ENCODE data around the gene SEL1L. TPM values are rescaled to one million over a fixed set of nuclear protein-coding genes. Genes with fewer than 3 reads are reported as not detected.
A peak's percentile ranks its signal among the peaks of the same experiment; 100 is the strongest.

Gene SEL1L
- total RNA-seq, 3 donors from 2014 or later: 53.7 to 84.3 (median 65.9) TPM

- Histone ChIP-seq H3K4me1 (no peaks in the 10 kb centered on the region), H3K9me3 (no peaks in the 10 kb centered on the region), H3K27me3 (no peaks in the 10 kb centered on the region), H3K4me3 (no peak overlapping the region), H3K36me3 (no peaks in the 10 kb centered on the region), H3K27ac (peak overlapping the region in 1 of 2 donors; percentile 27)
- TF ChIP-seq CTCF (IDR thresholded peaks at IDR 0.05) (no peak), POLR2A (IDR thresholded peaks at IDR 0.05) (no peak)
- intact Hi-C loops (cut with DNase I; ENCODE audit: low total_unique reads): no loop called here
- DNase-seq (ENCODE audit: low spot score in 2 of 2): no peak
Observed at GRCh38 chr14:81450976-81451375, 82.7 kb downstream of the SEL1L start.

- no peak for DNase-seq (ENCODE audit: low spot score in 2 of 2)
- H3K27me3 ChIP-seq: no peaks in the 10 kb centered on the region
- intact Hi-C loops (cut with DNase I; ENCODE audit: low total_unique reads): no loop called here
- TF ChIP-seq POLR2AphosphoS5 (IDR thresholded peaks at IDR 0.05): no peak
- no peak for TF ChIP-seq CTCF (IDR thresholded peaks at IDR 0.05)
- no peak for TF ChIP-seq POLR2A (IDR thresholded peaks at IDR 0.05)
- no peaks in the 10 kb centered on the region for H3K36me3 ChIP-seq
- H3K4me1 ChIP-seq: no peaks in the 10 kb centered on the region
- H3K9me3 ChIP-seq: no peaks in the 10 kb centered on the region
- no peak overlapping the region for H3K4me3 ChIP-seq
- H3K27ac ChIP-seq: peak overlapping the region in 1 of 2 donors; percentile 72
Observed at GRCh38 chr14:81450100-81450531, 83.5 kb downstream of the SEL1L start.

- intact Hi-C loops (cut with DNase I; ENCODE audit: low total_unique reads): loop anchor here (5.0 kb wide), 1 partner anchor 177 kb away; no protein-coding TSS in a partner anchor
- DNase-seq (ENCODE audit: low spot score in 2 of 2): no peak
- H3K27ac ChIP-seq: peak overlapping the region; percentile 45 to 72
Observed at GRCh38 chr14:81449576-81449975, 84.1 kb downstream of the SEL1L start.

GRCh38 chr14:81449114-81449513 lies 84.5 kb downstream of the SEL1L start:
- intact Hi-C loops (cut with DNase I; ENCODE audit: low total_unique reads): loop anchor here (5.0 kb wide), 1 partner anchor 177 kb away; no protein-coding TSS in a partner anchor
- no peak for TF ChIP-seq CTCF (IDR thresholded peaks at IDR 0.05)
- peak in 1 of 3 donors; percentile 34 for TF ChIP-seq POLR2AphosphoS5 (IDR thresholded peaks at IDR 0.05)
- no peaks in the 10 kb centered on the region for H3K27me3 ChIP-seq
- H3K27ac ChIP-seq: peak overlapping the region; percentile 45 to 72
- peak overlapping the region in 1 of 3 donors; percentile 42 for H3K4me3 ChIP-seq
- H3K9me3 ChIP-seq: no peaks in the 10 kb centered on the region
- DNase-seq (ENCODE audit: low spot score in 2 of 2): peak in 1 of 2 donors; percentile 27
- H3K4me1 ChIP-seq: no peaks in the 10 kb centered on the region
- H3K36me3 ChIP-seq: no peaks in the 10 kb centered on the region

More at GRCh38 chr14:81449576-81449975, 84.1 kb downstream of the SEL1L start:
- Histone ChIP-seq H3K27me3 (no peaks in the 10 kb centered on the region), H3K9me3 (no peaks in the 10 kb centered on the region), H3K36me3 (no peaks in the 10 kb centered on the region), H3K4me3 (peak overlapping the region in 1 of 3 donors; percentile 42), H3K4me1 (no peaks in the 10 kb centered on the region)
- TF ChIP-seq CTCF (IDR thresholded peaks at IDR 0.05) (no peak), POLR2A (IDR thresholded peaks at IDR 0.05) (no peak), POLR2AphosphoS5 (IDR thresholded peaks at IDR 0.05) (no peak)

GRCh38 chr14:81447021-81447764 lies 86.5 kb downstream of the SEL1L start:
- intact Hi-C loops (cut with DNase I; ENCODE audit: low total_unique reads): loop anchor here (5.0 kb wide), 1 partner anchor 175 kb away; no protein-coding TSS in a partner anchor
- Histone ChIP-seq H3K4me1 (no peaks in the 10 kb centered on the region), H3K9me3 (no peaks in the 10 kb centered on the region), H3K36me3 (no peaks in the 10 kb centered on the region), H3K27ac (peak overlapping the region in 1 of 2 donors; percentile 2), H3K27me3 (no peaks in the 10 kb centered on the region), H3K4me3 (no peak overlapping the region)
- TF ChIP-seq POLR2A (IDR thresholded peaks at IDR 0.05) (no peak), CTCF (IDR thresholded peaks at IDR 0.05) (no peak), POLR2AphosphoS5 (IDR thresholded peaks at IDR 0.05) (no peak)
- no peak for DNase-seq (ENCODE audit: low spot score in 2 of 2)
